ENCODE results near the gene RNU5B-1.

RNU5B-1 gene

GRCh38 chr15:65330934-65331645 is 26.6 kb downstream of the RNU5B-1 start:
- in situ Hi-C loops (cut with MboI; ENCODE audit: low pct_unique_long_range_greater_than_20kb, low sequenced_read_pairs, unreplicated experiment), result no loop called here
- TF ChIP-seq CTCF (IDR thresholded peaks at IDR 0.05; ENCODE audit: extremely low read depth, insufficient read depth, missing control alignments), result no peak

GRCh38 chr15:65331811-65332210 is 27.3 kb downstream of the RNU5B-1 start:
- in situ Hi-C loops (cut with MboI; ENCODE audit: low pct_unique_long_range_greater_than_20kb, low sequenced_read_pairs, unreplicated experiment), result no loop called here
- no peak for DNase-seq (ENCODE audit: low spot score)
- TF ChIP-seq CTCF (IDR thresholded peaks at IDR 0.05; ENCODE audit: extremely low read depth, insufficient read depth, missing control alignments), result no peak

More at GRCh38 chr15:65330934-65331645, 26.6 kb downstream of the RNU5B-1 start:
- no peak for DNase-seq (ENCODE audit: low spot score)

GRCh38 chr15:65332391-65333147 is 28.1 kb downstream of the RNU5B-1 start:
- DNase-seq (ENCODE audit: low spot score), result no peak
- TF ChIP-seq CTCF (IDR thresholded peaks at IDR 0.05; ENCODE audit: extremely low read depth, insufficient read depth, missing control alignments), result no peak
- in situ Hi-C loops (cut with MboI; ENCODE audit: low pct_unique_long_range_greater_than_20kb, low sequenced_read_pairs, unreplicated experiment), result no loop called here

- DNase-seq (ENCODE audit: low spot score), result no peak
- in situ Hi-C loops (cut with MboI; ENCODE audit: low pct_unique_long_range_greater_than_20kb, low sequenced_read_pairs, unreplicated experiment), result no loop called here
- no peak for TF ChIP-seq CTCF (IDR thresholded peaks at IDR 0.05; ENCODE audit: extremely low read depth, insufficient read depth, missing control alignments)
Observed at GRCh38 chr15:65333148-65333820, 28.8 kb downstream of the RNU5B-1 start.

GRCh38 chr15:65333856-65334255 is 29.4 kb downstream of the RNU5B-1 start:
- in situ Hi-C loops (cut with MboI; ENCODE audit: low pct_unique_long_range_greater_than_20kb, low sequenced_read_pairs, unreplicated experiment), result no loop called here
- DNase-seq (ENCODE audit: low spot score), result no peak

More at GRCh38 chr15:65333856-65334255, 29.4 kb downstream of the RNU5B-1 start:
- TF ChIP-seq CTCF (IDR thresholded peaks at IDR 0.05; ENCODE audit: extremely low read depth, insufficient read depth, missing control alignments), result no peak
